ENCODE data around the gene LRBA.
"Not testable (repeated sequence)": the region's sequence is repeated elsewhere in the genome, so short reads cannot be mapped to it uniquely, and the experiment has no call there.

LRBA gene

DNA sequence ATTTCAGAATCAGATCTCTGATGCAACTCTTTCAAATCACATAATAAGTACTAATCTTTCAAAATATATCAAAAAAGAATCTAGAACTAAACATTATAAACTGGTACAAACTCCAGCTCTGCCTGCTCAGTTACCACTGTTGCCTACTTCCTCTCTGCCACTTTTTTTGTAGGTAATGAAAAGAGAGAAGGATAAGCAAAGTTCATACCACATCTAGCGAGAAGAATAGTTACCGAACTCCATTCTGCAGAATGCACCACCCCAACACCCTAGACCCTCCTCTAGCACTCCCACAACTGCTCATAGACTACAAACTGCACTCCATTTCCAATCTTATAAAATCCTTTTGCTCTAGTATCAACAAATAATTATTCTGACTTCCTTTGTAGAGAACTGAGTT is 19.7 kb upstream of the LRBA start:
- no peak overlapping the region for H3K4me3 ChIP-seq (ENCODE audit: low read length)
- DNase-seq (ENCODE audit: low read depth): no peak
- TF ChIP-seq, protein P1, sequence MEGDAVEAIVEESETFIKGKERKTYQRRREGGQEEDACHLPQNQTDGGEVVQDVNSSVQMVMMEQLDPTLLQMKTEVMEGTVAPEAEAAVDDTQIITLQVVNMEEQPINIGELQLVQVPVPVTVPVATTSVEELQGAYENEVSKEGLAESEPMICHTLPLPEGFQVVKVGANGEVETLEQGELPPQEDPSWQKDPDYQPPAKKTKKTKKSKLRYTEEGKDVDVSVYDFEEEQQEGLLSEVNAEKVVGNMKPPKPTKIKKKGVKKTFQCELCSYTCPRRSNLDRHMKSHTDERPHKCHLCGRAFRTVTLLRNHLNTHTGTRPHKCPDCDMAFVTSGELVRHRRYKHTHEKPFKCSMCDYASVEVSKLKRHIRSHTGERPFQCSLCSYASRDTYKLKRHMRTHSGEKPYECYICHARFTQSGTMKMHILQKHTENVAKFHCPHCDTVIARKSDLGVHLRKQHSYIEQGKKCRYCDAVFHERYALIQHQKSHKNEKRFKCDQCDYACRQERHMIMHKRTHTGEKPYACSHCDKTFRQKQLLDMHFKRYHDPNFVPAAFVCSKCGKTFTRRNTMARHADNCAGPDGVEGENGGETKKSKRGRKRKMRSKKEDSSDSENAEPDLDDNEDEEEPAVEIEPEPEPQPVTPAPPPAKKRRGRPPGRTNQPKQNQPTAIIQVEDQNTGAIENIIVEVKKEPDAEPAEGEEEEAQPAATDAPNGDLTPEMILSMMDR (conservative IDR thresholded peaks at IDR 0.05; ENCODE audit: low read depth, low read length): no peak

DNA sequence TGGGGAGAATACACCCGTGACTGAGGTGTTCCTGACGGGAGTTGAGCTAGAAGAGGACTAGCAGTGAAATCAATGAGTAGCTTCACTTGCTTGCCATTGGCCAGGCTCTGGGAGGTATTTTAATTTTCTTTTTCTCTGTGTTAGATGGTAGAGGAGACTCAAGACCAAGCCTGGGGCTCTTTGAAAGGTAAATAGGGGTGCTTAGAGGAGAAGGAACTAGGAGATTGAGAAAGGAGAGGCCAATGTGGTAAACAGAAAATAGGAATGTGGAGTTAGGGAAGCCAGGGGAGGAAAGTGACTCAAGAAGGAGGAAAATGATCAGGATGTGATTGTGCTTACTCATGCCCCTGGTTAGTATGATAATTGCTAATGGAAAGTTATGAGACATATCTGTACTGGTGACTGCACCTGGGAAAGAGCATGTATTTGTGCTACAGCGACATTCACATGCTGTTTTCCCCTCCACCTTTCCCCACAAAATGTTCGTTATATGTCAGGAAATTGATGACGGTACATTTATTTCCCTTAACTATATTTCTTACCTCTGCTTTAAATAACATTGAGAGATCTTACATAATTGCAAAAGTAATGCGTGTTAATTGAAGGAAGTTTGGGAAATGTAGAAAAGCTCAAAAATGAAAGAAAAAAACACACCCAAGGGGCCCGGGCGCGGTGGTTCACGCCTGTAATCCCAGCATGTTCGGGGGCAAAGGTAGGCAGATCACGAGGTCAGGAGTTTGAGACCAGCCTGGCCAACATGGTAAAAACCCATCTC is 16.9 kb upstream of the LRBA start:
- TF ChIP-seq, protein P1 (conservative IDR thresholded peaks at IDR 0.05; ENCODE audit: low read depth, low read length): no peak
- DNase-seq (ENCODE audit: low read depth): no peak
- no peak overlapping the region for H3K4me3 ChIP-seq (ENCODE audit: low read length)

DNA sequence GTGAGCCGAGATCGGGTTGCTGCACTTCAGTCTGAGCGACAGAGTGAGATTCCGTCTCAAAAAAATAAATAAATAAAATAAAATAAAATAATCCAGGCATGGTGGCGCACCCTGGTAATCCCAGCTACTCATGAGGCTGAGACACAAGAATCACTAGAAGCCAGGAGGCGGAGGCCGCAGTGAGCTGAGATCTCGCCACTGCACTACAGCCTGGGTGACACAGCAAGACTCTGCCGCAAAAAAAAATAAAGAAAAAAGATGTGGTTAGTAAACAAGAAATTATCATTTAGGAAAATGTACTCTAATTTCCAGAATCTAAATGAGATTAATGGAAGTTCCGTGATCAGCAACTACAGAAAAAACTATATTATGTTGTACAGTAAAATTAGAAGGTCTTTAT is 14.5 kb upstream of the LRBA start:
- DNase-seq (ENCODE audit: low read depth): no peak
- TF ChIP-seq, protein P1 (conservative IDR thresholded peaks at IDR 0.05; ENCODE audit: low read depth, low read length): no peak

DNA sequence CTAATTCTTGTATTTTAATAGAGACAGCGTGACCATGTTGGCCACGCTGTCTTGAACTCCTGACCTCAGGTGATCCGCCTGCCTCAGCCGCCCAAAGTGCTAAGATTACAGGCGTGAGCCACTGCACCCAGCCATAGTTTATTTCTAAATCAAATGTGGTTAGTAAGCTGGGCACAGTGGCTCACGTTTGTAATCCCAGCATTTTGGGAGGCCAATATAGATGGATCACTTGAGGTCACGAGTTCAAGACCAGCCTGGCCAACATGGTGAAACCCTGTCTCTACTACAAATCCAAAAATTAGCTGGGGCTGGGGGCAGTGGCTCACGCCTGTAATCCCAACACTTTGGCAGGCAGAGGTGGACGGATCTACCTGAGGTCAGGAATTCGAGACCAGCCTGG is 13.9 kb upstream of the LRBA start:
- DNase-seq (ENCODE audit: low read depth); H3K4me3 ChIP-seq (ENCODE audit: low read length): not testable (repeated sequence)

More for the DNA sequence above, 14.5 kb upstream of the LRBA start:
- H3K4me3 ChIP-seq (ENCODE audit: low read length): no peak overlapping the region

- TF ChIP-seq, protein P1 (conservative IDR thresholded peaks at IDR 0.05; ENCODE audit: low read depth, low read length): no peak
- no peak overlapping the region for H3K4me3 ChIP-seq (ENCODE audit: low read length)
- DNase-seq (ENCODE audit: low read depth): no peak
Observed at GRCh38 chr4:151025759-151026158, 10.7 kb upstream of the LRBA start.

GRCh38 chr4:151022586-151022985 is 7.5 kb upstream of the LRBA start:
- H3K4me3 ChIP-seq (ENCODE audit: low read length): no peak overlapping the region
- DNase-seq (ENCODE audit: low read depth): no peak
- TF ChIP-seq, protein P1 (conservative IDR thresholded peaks at IDR 0.05; ENCODE audit: low read depth, low read length): no peak

- H3K4me3 ChIP-seq (ENCODE audit: low read length): no peak overlapping the region
- no peak for DNase-seq (ENCODE audit: low read depth)
- TF ChIP-seq, protein P1 (conservative IDR thresholded peaks at IDR 0.05; ENCODE audit: low read depth, low read length): no peak
Observed at GRCh38 chr4:151021637-151022334, 6.7 kb upstream of the LRBA start.
